OCI-LY3 (cell line): ENCODE results near the gene SLC6A11.

ENCODE experiments used
- EZH2phosphoT487 ChIP-seq: fragments of 200-600 bp; shearing (Covaris generic); IDR thresholded peaks from 2 replicates; pipeline ENCODE4 v1.6.1; 2018; ENCODE audit warnings: antibody characterized with exemption, mixed run types, low read depth
- TF ChIP-seq, protein P1 (sequence below): fragments of 200-600, 300-600 bp; sonication (generic); IDR thresholded peaks from 2 replicates; pipeline ENCODE4 v1.5.1; 2014; ENCODE audit warnings: antibody characterized with exemption, low read length, low read depth

DNA sequence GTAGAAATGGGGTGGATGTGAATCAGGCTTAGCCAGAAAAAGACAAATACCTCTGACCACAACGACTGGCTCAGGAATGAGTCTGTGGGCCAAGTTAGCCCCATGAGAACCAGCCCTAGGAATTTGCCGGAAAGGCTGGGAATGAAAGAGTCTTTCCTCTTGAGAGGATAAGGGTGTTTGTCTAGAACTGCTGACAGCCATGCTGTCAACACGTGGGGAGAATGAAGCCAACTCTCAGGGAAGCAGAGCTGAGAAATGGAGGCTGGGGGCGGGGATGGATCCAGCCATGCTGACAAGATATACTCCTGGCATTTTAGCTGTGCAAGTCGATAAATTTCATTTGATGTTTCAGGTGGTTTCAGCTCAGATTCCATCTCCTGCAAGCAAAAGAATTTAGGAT is 165.9 kb downstream of the SLC6A11 start:
- TF ChIP-seq, protein P1, sequence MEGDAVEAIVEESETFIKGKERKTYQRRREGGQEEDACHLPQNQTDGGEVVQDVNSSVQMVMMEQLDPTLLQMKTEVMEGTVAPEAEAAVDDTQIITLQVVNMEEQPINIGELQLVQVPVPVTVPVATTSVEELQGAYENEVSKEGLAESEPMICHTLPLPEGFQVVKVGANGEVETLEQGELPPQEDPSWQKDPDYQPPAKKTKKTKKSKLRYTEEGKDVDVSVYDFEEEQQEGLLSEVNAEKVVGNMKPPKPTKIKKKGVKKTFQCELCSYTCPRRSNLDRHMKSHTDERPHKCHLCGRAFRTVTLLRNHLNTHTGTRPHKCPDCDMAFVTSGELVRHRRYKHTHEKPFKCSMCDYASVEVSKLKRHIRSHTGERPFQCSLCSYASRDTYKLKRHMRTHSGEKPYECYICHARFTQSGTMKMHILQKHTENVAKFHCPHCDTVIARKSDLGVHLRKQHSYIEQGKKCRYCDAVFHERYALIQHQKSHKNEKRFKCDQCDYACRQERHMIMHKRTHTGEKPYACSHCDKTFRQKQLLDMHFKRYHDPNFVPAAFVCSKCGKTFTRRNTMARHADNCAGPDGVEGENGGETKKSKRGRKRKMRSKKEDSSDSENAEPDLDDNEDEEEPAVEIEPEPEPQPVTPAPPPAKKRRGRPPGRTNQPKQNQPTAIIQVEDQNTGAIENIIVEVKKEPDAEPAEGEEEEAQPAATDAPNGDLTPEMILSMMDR, result no peak
- no peak for TF ChIP-seq EZH2phosphoT487
